B cell (primary cell): ENCODE measurements around the gene TCTN3. TPM values are rescaled to one million over a fixed set of nuclear protein-coding genes. Genes with fewer than 3 reads are reported as not detected.

Source experiments
- ATAC-seq: fragments of 200-7000 bp; cut with Tn5 transposase; one replicate; pipeline ENCODE4 v1.10.0; 2021; ENCODE audit warnings: low read depth, mild to moderate bottlenecking, moderate number of reproducible peaks, moderate library complexity
- CTCF ChIA-PET: fragments of 350-600 bp; sonication (Branson Sonifier 250); formaldehyde crosslinking; loops from one replicate; lab custom pipeline; 2021; ENCODE audit warnings: antibody characterized with exemption, inconsistent platforms; lab: Charles Lee
- POLR2A ChIA-PET: fragments of 350-600 bp; sonication (Branson Sonifier 250); formaldehyde crosslinking; loops from one replicate; lab custom pipeline; 2021; ENCODE audit warnings: antibody characterized with exemption; lab: Charles Lee
- DNase-seq: peaks from one replicate; pipeline ENCODE4 v3.0.0; 2013
- H2AFZ ChIP-seq: 2 replicates; pipeline ENCODE4 v1.6.1; 2012; ENCODE audit warnings: mild to moderate bottlenecking, low read depth, low read length; ENCODE audit not compliant: insufficient read depth, poor library complexity, severe bottlenecking
- H3K27ac ChIP-seq, 2 donors: 1 replicate in 1 of 2; 2 replicates in 1 of 2; pipeline ENCODE4 v1.5.1; 2012 to 2013; ENCODE audit warnings: low read length in 2 of 2, mild to moderate bottlenecking in 2 of 2, moderate library complexity in 1 of 2
- H3K27me3 ChIP-seq, 4 experiments: fragments of 200-600 bp in 1 of 4; sonication (generic) in 1 of 4; replicated peaks in 1 of 4; 1 replicate in 2 of 4; 2 replicates in 2 of 4; pipeline versions ENCODE4 v1.6.1 to v1.7.0; 2013 to 2016; ENCODE audit warnings: low read length in 3 of 4, mild to moderate bottlenecking in 2 of 4, mixed read lengths in 1 of 4, moderate library complexity in 1 of 4; ENCODE audit not compliant: insufficient read depth in 4 of 4, control insufficient read depth in 3 of 4; ENCODE audit errors: control extremely low read depth in 1 of 4
- H3K36me3 ChIP-seq, 2 experiments: replicated peaks in 1 of 2; 1 replicate in 1 of 2; 2 replicates in 1 of 2; pipeline versions ENCODE4 v1.6.1 to v1.7.1; 2013; ENCODE audit warnings: low read length in 1 of 2; ENCODE audit not compliant: insufficient read depth in 2 of 2, control insufficient read depth in 1 of 2; ENCODE audit errors: control extremely low read depth in 1 of 2, extremely low read depth in 1 of 2
- H3K4me1 ChIP-seq, 2 donors: fragments of 200-600 bp in 1 of 2; sonication (generic) in 1 of 2; 1 replicate in 1 of 2; 2 replicates in 1 of 2; pipeline versions ENCODE4 v1.5.1 to v1.6.1; 2013 to 2017; ENCODE audit warnings: low read length in 2 of 2; ENCODE audit not compliant: control insufficient read depth in 2 of 2, insufficient read depth in 2 of 2
- H3K4me2 ChIP-seq: replicated peaks from 2 replicates; pipeline ENCODE3; 2012; ENCODE audit warnings: mild to moderate bottlenecking, low read depth, low read length; ENCODE audit not compliant: poor library complexity, severe bottlenecking
- H3K4me3 ChIP-seq, 5 experiments: fragments of 200-600 bp in 1 of 5; sonication (generic) in 1 of 5; 1 replicate in 3 of 5; 2 replicates in 2 of 5; pipeline versions ENCODE4 v1.5.1 to v1.7.0; 2011 to 2016; ENCODE audit warnings: low read length in 4 of 5, mild to moderate bottlenecking in 4 of 5, low read depth in 2 of 5, control low read depth in 1 of 5, moderate library complexity in 1 of 5; ENCODE audit not compliant: insufficient read depth in 1 of 5; ENCODE audit errors: control extremely low read depth in 1 of 5, extremely low read depth in 1 of 5
- H3K79me2 ChIP-seq: fragments of 200-600 bp; sonication (generic); one replicate; pipeline ENCODE4 v1.6.0; 2016; ENCODE audit warnings: low read length; ENCODE audit not compliant: control insufficient read depth, insufficient read depth
- H3K9ac ChIP-seq: fragments of 200-600 bp; sonication (generic); 2 replicates; pipeline ENCODE4 v1.6.1; 2017; ENCODE audit warnings: mild to moderate bottlenecking, low read length, moderate library complexity
- H3K9me3 ChIP-seq, 3 donors: one replicate each; pipeline versions ENCODE4 v1.6.1 to v1.7.1; 2013; ENCODE audit warnings: low read length in 2 of 3; ENCODE audit not compliant: control insufficient read depth in 2 of 3, insufficient read depth in 1 of 3; ENCODE audit errors: control extremely low read depth in 1 of 3
- H4K20me1 ChIP-seq: 2 replicates; pipeline ENCODE4 v1.6.0; 2012; ENCODE audit warnings: mild to moderate bottlenecking, low read length; ENCODE audit not compliant: insufficient read depth, control insufficient read depth, poor library complexity, severe bottlenecking
- H3K27ac Mint-ChIP-seq: one replicate; pipeline ENCODE4 v1.8.0; 2021; ENCODE audit warnings: mixed read lengths
- H3K27me3 Mint-ChIP-seq: one replicate; pipeline ENCODE4 v1.8.0; 2021; ENCODE audit warnings: mixed read lengths
- H3K4me1 Mint-ChIP-seq: one replicate; pipeline ENCODE4 v1.8.0; 2021; ENCODE audit warnings: mixed read lengths
- H3K4me3 Mint-ChIP-seq: one replicate; pipeline ENCODE4 v1.8.0; 2021; ENCODE audit warnings: mixed read lengths
- H3K9me3 Mint-ChIP-seq: one replicate; pipeline ENCODE4 v1.8.0; 2022; ENCODE audit warnings: mixed read lengths; ENCODE audit not compliant: insufficient read depth
- EZH2 ChIP-seq: IDR thresholded peaks from 2 replicates; pipeline ENCODE4 v1.6.1; 2012; ENCODE audit warnings: borderline replicate concordance, low read depth, mild to moderate bottlenecking, moderate library complexity, low read length; ENCODE audit not compliant: insufficient read depth, poor library complexity, severe bottlenecking
- WGBS: methylation state at CpG from one replicate; pipeline ENCODE4 v1.1.5; 2013; ENCODE audit warnings: missing lambda C conversion rate; ENCODE audit not compliant: insufficient coverage; 5-methylcytosine and 5-hydroxymethylcytosine counted together
- intact Hi-C: fragments of 100-400 bp; cut with micrococcal nuclease; formaldehyde crosslinking; loops from one replicate; pipeline ENCODE4 v1.10.0; 2022
- polyA plus RNA-seq: library from polyadenylated mRNA; depleted of rRNA; stranded (reverse); fragments of >200 nt; gene quantifications from 2 replicates; pipeline ENCODE4 v1.2.3, GENCODE V29; 2012
- total RNA-seq, 2 donors: library from RNA; stranded (reverse); fragments of 120-200 nt in 1 of 2; gene quantifications; 1 replicate in 1 of 2; 2 replicates in 1 of 2; pipeline versions ENCODE4 v1.2.3 to v1.2.4, GENCODE V29; 2013 to 2022
- TF ChIP-seq, protein P1 (sequence below): fragments of 200-600 bp; IDR thresholded peaks from one replicate; pipeline ENCODE4 v1.8.0; 2022; ENCODE audit warnings: antibody characterized with exemption, mild to moderate bottlenecking

The TCTN3 gene
- total and polyA plus RNA-seq, 2 donors (not counting 1 experiment from before 2014, with no cell fraction given) = 16.9 to 34.1 TPM

DNA sequence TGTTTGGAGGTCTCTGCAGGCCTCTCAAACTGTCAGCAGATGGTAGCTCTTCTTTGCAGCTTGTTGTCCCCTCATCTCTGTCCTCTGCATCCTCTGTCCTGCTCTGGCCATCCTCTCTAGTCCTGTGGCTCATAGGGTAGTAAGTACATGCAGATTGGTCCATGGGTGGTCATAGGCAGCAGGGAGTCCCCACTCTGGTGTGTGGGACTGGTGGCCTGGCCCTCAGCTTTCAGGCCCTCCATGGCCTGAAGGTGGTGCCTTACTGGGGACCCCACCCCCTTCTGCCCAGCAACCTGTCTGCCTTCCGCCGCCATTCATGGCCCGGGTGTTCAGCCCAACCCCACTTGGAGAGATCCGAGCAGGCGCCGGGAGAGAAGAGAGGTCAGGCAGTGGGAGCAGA lies 12.8 kb upstream of the TCTN3 start:
- Mint-ChIP-seq H3K4me3 (no peak overlapping the region), H3K9me3 (no peaks in the 10 kb centered on the region), H3K4me1 (peaks cover 2% of the 10 kb centered on the region), H3K27me3 (no peaks in the 10 kb centered on the region), H3K27ac (no peak overlapping the region)
- intact Hi-C loops = no loop called here
- POLR2A ChIA-PET = no interaction called here
- no peak for DNase-seq
- H2AFZ ChIP-seq = no peak overlapping the region
- H3K9ac ChIP-seq = no peak overlapping the region
- no peak overlapping the region for H3K27ac ChIP-seq
- H3K79me2 ChIP-seq = no peaks in the 10 kb centered on the region
- H3K9me3 ChIP-seq = peaks cover 0 to 7% (median 1%) of the 10 kb centered on the region in 3 donors
- 50% methylated on average over 6 of the region's 6 CpGs for WGBS
- no peaks in the 10 kb centered on the region for H4K20me1 ChIP-seq
- H3K4me2 ChIP-seq = no peak overlapping the region
- no peaks in the 10 kb centered on the region for H3K27me3 ChIP-seq
- H3K4me3 ChIP-seq = no peak overlapping the region
- no peaks in the 10 kb centered on the region for H3K36me3 ChIP-seq
- H3K4me1 ChIP-seq = no peaks in the 10 kb centered on the region
- CTCF ChIA-PET = interaction anchor here (0.6 to 4.1 kb wide), 4 partner anchors 12 to 135 kb away, joined by 3 to 20 read pairs (median 4); partner anchors contain the start of gene TCTN3
- no peak for TF ChIP-seq EZH2
- TF ChIP-seq, protein P1, sequence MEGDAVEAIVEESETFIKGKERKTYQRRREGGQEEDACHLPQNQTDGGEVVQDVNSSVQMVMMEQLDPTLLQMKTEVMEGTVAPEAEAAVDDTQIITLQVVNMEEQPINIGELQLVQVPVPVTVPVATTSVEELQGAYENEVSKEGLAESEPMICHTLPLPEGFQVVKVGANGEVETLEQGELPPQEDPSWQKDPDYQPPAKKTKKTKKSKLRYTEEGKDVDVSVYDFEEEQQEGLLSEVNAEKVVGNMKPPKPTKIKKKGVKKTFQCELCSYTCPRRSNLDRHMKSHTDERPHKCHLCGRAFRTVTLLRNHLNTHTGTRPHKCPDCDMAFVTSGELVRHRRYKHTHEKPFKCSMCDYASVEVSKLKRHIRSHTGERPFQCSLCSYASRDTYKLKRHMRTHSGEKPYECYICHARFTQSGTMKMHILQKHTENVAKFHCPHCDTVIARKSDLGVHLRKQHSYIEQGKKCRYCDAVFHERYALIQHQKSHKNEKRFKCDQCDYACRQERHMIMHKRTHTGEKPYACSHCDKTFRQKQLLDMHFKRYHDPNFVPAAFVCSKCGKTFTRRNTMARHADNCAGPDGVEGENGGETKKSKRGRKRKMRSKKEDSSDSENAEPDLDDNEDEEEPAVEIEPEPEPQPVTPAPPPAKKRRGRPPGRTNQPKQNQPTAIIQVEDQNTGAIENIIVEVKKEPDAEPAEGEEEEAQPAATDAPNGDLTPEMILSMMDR = no peak
- ATAC-seq = no peak

DNA sequence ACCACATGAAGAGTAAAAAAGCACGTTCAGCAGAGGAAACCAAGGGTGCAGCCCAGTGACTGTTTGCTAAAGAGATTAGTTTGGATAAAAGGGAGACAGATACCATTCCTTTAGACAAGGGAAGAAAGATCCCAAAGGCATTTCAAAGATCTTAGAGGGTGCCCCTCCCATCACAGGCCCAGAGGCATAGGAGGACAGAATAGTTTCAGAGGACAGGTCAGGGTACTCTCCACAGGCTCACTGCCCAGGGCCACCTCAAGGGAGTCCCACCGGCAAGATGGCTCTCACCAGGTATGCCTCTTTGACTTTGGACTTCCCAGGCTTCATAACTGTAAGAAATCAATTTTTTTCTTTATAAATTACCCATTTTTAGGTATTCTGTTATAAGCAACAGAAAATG lies 4.7 kb upstream of the TCTN3 start:
- ATAC-seq (no peak), DNase-seq (no peak)
- Histone ChIP-seq H3K36me3 (no peaks in the 10 kb centered on the region), H3K4me1 (peaks cover 25 to 26% of the 10 kb centered on the region in 2 donors), H2AFZ (no peak overlapping the region), H4K20me1 (no peaks in the 10 kb centered on the region), H3K27ac (peak overlapping the region in 1 of 2 donors; percentile 79), H3K9ac (no peak overlapping the region), H3K9me3 (peaks cover 3 to 4% (median 3%) of the 10 kb centered on the region in 3 donors), H3K4me3 (no peak overlapping the region), H3K79me2 (peaks cover 13% of the 10 kb centered on the region), H3K4me2 (no peak overlapping the region), H3K27me3 (no peaks in the 10 kb centered on the region)
- Mint-ChIP-seq H3K27ac (peak overlapping the region; percentile 79), H3K27me3 (no peaks in the 10 kb centered on the region), H3K9me3 (no peaks in the 10 kb centered on the region), H3K4me1 (peaks cover 33% of the 10 kb centered on the region), H3K4me3 (peak overlapping the region; percentile 21)
- TF ChIP-seq EZH2 = no peak
- TF ChIP-seq, protein P1 = no peak
- POLR2A ChIA-PET = no interaction called here
- 0% methylated on average over 1 of the region's 2 CpGs for WGBS
- intact Hi-C loops = no loop called here
- CTCF ChIA-PET = interaction anchor here (1.1 to 13.1 kb wide), 2 partner anchors 30 to 138 kb away, joined by 4 to 704 read pairs; no protein-coding TSS in a partner anchor
